Ascending aorta (tissue), 2 donors: ENCODE data around the gene PRIMA1. TPM values are rescaled to one million over a fixed set of nuclear protein-coding genes. Genes with fewer than 3 reads are reported as not detected.

Source experiments
- DNase-seq, 2 donors: peaks; one replicate each; pipeline ENCODE4 v3.0.0-alpha.2; 2019; ENCODE audit warnings: low spot score in 2 of 2
- H3K27ac ChIP-seq, 2 donors: fragments of 200-600 bp; sonication (generic); one replicate each; pipeline ENCODE4 v1.5.1; 2016 to 2017; ENCODE audit warnings: mild to moderate bottlenecking in 1 of 2
- H3K27me3 ChIP-seq: fragments of 200-600 bp; sonication (generic); one replicate; pipeline ENCODE4 v1.5.1; 2017
- H3K36me3 ChIP-seq, 2 donors: fragments of 200-600 bp; sonication (generic); one replicate each; pipeline ENCODE4 v1.5.1; 2016
- H3K4me1 ChIP-seq, 2 donors: fragments of 200-600 bp; sonication (generic); one replicate each; pipeline ENCODE4 v1.5.1; 2016 to 2017; ENCODE audit warnings: mild to moderate bottlenecking in 1 of 2
- H3K4me3 ChIP-seq, 2 donors: fragments of 200-600 bp; sonication (generic); one replicate each; pipeline ENCODE4 v1.5.1; 2016 to 2017; ENCODE audit warnings: mild to moderate bottlenecking in 1 of 2
- H3K9me3 ChIP-seq, 2 donors: fragments of 200-600 bp; sonication (generic); one replicate each; pipeline ENCODE4 v1.5.1; 2016
- CTCF ChIP-seq, 3 experiments: fragments of 200-600 bp in 2 of 3; fragments of 450-650 bp in 1 of 3; sonication (generic) in 2 of 3; IDR thresholded peaks; one replicate each; pipeline ENCODE4 v1.5.1; 2016 to 2019; ENCODE audit warnings: antibody characterized with exemption in 3 of 3, mild to moderate bottlenecking in 1 of 3, moderate library complexity in 1 of 3
- intact Hi-C: fragments of 100-400 bp; cut with DNase I; formaldehyde crosslinking; loops from one replicate; pipeline ENCODE4 v1.15.1; 2023
- total RNA-seq: library from RNA; depleted of rRNA; stranded (reverse); fragments of >200 nt; gene quantifications from one replicate; pipeline ENCODE4 v1.1.0, GENCODE V29; 2016

The PRIMA1 gene
- total RNA-seq, 1 donor from 2014 or later: 9.4 TPM

DNA sequence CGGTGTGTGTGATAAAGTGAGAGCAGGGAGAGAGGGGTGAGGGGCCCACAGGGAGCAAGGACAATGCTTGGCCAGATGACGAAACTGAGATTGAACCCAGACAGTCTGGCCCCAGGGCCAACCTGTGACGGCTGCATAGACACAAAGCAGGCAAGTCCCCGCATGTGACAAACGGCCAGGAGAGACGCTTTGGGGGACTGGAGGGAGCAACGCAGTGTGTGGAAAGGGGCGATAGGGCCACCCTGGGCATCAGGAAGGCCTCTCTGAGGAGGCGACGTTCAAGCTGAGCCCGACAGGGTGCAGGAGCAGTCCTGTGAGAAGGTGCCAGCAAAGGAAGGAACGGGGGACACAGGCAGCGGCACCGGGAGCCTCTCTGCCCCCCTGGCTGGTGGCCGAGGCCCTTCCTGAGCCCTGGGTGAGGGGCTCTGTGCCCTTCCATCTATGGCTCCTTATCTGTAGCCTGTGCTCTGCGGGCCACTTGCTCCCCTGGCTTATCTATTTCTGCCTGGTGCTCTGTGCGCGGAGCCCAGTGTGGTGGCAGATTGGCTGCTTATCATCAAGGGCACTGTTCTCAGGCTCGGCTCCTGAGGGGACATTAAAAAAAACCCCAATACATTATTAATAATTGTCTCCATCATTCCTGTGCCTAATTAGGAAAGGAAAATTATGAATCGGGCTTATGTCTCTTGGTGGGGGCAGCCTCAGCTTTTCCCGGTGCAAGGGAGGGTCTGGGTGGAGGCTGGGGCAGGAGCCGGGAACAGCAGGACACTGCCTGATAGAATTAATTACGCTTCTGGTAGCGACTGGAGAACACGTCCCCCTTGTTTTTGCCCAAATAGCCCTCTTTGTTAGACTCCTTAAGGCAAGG, 39.8 kb downstream of the PRIMA1 start:
- Histone ChIP-seq H3K4me3 (no peak overlapping the region), H3K27ac (no peak overlapping the region)

GRCh38 chr14:93747560-93747959, 40.7 kb downstream of the PRIMA1 start:
- Histone ChIP-seq H3K4me3 (no peak overlapping the region), H3K4me1 (no peaks in the 10 kb centered on the region), H3K27me3 (no peaks in the 10 kb centered on the region), H3K9me3 (no peaks in the 10 kb centered on the region), H3K36me3 (no peaks in the 10 kb centered on the region), H3K27ac (no peak overlapping the region)
- no peak for DNase-seq
- TF ChIP-seq CTCF (IDR thresholded peaks at IDR 0.05): no peak
- intact Hi-C loops: no loop called here

More for the DNA sequence above, 39.8 kb downstream of the PRIMA1 start:
- Histone ChIP-seq H3K27me3 (no peaks in the 10 kb centered on the region), H3K4me1 (no peaks in the 10 kb centered on the region), H3K36me3 (no peaks in the 10 kb centered on the region), H3K9me3 (no peaks in the 10 kb centered on the region)
- DNase-seq: no peak
- TF ChIP-seq CTCF (IDR thresholded peaks at IDR 0.05): no peak
- intact Hi-C loops: no loop called here

DNA sequence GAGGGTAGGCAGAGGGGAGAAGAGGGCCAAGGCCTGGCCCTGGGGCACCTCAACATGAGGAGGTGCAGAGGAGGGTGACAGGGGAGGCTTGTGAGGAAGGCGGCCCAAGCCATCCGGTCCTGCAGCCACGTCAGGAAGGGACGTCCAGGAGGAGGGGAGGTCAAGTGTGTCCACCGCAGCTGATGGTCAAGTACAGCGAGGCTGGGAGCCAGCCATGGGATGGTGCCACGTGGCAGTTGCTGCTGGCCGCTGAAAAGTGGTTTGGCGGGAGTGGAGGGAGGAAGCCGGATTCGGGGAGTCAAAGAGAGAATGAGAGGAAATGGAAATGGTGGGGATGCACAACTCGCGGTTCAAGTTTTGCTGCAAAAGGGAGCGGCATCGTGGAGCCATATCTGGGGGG, 41.2 kb downstream of the PRIMA1 start:
- H3K4me3 ChIP-seq: no peak overlapping the region
- H3K27me3 ChIP-seq: no peaks in the 10 kb centered on the region
- H3K36me3 ChIP-seq: no peaks in the 10 kb centered on the region
- H3K27ac ChIP-seq: no peak overlapping the region
- no peaks in the 10 kb centered on the region for H3K4me1 ChIP-seq
- H3K9me3 ChIP-seq: no peaks in the 10 kb centered on the region
- TF ChIP-seq CTCF (IDR thresholded peaks at IDR 0.05): no peak
- intact Hi-C loops: no loop called here
- no peak for DNase-seq

GRCh38 chr14:93745603-93746273, 42.5 kb downstream of the PRIMA1 start:
- H3K27me3 ChIP-seq: no peaks in the 10 kb centered on the region
- H3K27ac ChIP-seq: no peak overlapping the region
- TF ChIP-seq CTCF (IDR thresholded peaks at IDR 0.05): no peak
- no peak overlapping the region for H3K4me3 ChIP-seq
- H3K4me1 ChIP-seq: no peaks in the 10 kb centered on the region
- no peaks in the 10 kb centered on the region for H3K36me3 ChIP-seq
- intact Hi-C loops: no loop called here
- no peaks in the 10 kb centered on the region for H3K9me3 ChIP-seq
- no peak for DNase-seq

- Histone ChIP-seq H3K36me3 (no peaks in the 10 kb centered on the region), H3K27ac (no peak overlapping the region), H3K4me1 (no peaks in the 10 kb centered on the region), H3K4me3 (no peak overlapping the region), H3K9me3 (no peaks in the 10 kb centered on the region), H3K27me3 (no peaks in the 10 kb centered on the region)
- no peak for DNase-seq
- intact Hi-C loops: no loop called here
- TF ChIP-seq CTCF (IDR thresholded peaks at IDR 0.05): no peak
Observed at GRCh38 chr14:93744876-93745275, 43.4 kb downstream of the PRIMA1 start.
